SJCRH30 (cell line): ENCODE data around the gene FGF22. TPM values are rescaled to one million over a fixed set of nuclear protein-coding genes. Genes with fewer than 3 reads are reported as not detected.
"Not testable (repeated sequence)": the region's sequence is repeated elsewhere in the genome, so short reads cannot be mapped to it uniquely, and the experiment has no call there.

Experiments
- DNase-seq, 2 experiments: peaks; one replicate each; pipeline ENCODE4 v3.0.0-alpha.2; 2015 to 2020
- H3K27ac ChIP-seq: fragments of 250-450 bp; sonication (Bioruptor Pico); 2 replicates; pipeline ENCODE4 v1.5.1; 2020; ENCODE audit warnings: mild to moderate bottlenecking, moderate library complexity
- H3K27me3 ChIP-seq: fragments of 250-450 bp; sonication (Bioruptor Pico); 2 replicates; pipeline ENCODE4 v1.5.1; 2020; ENCODE audit warnings: mild to moderate bottlenecking, moderate library complexity
- H3K36me3 ChIP-seq: fragments of 250-450 bp; sonication (Bioruptor Pico); 2 replicates; pipeline ENCODE4 v1.5.1; 2020; ENCODE audit warnings: mild to moderate bottlenecking, moderate library complexity
- H3K4me1 ChIP-seq: fragments of 250-450 bp; sonication (Bioruptor Pico); 2 replicates; pipeline ENCODE4 v1.5.1; 2020; ENCODE audit warnings: mild to moderate bottlenecking, moderate library complexity
- H3K4me3 ChIP-seq: fragments of 250-450 bp; sonication (Bioruptor Pico); 2 replicates; pipeline ENCODE4 v1.5.1; 2020; ENCODE audit warnings: mild to moderate bottlenecking, moderate library complexity
- H3K9me3 ChIP-seq: fragments of 250-450 bp; sonication (Bioruptor Pico); replicated peaks from 2 replicates; pipeline ENCODE4 v1.5.1; 2020; ENCODE audit warnings: mild to moderate bottlenecking, moderate library complexity
- total RNA-seq: library from RNA; depleted of rRNA; stranded (reverse); fragments of >200 nt; shearing (Covaris generic); gene quantifications from 2 replicates; pipeline ENCODE4 v1.2.3, GENCODE V29; 2014

Gene FGF22
- total RNA-seq, 1 experiment from 2014 or later = not detected

GRCh38 chr19:613732-614567 lies 25.7 kb upstream of the FGF22 start:
- no peak for DNase-seq
- Histone ChIP-seq H3K9me3 (no peaks in the 10 kb centered on the region), H3K27me3 (no peaks in the 10 kb centered on the region), H3K36me3 (peaks cover 11% of the 10 kb centered on the region), H3K4me1 (peaks cover 14% of the 10 kb centered on the region), H3K4me3 (no peak overlapping the region), H3K27ac (no peak overlapping the region)

DNA sequence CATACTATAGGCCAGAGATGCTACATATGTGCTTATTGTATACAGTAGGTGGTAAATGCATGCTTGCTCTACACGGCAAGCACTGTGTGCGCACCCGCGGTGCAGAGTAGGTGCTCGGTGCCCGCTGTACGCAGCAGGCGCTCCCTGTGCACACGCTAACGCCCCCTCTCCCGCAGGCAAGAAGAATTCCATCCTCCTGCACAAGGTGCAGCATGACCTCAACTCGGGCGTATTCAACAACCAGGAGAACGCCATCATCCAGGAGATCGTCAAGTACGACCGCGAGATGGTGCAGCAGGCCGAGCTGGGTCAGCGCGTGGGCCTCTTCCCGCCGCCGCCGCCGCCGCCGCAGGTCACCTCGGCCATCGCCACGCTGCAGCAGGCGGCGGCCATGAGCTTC lies 24.1 kb upstream of the FGF22 start:
- H3K9me3 ChIP-seq = no peaks in the 10 kb centered on the region
- H3K27ac ChIP-seq = no peak overlapping the region
- DNase-seq = no peak
- no peak overlapping the region for H3K4me3 ChIP-seq
- peaks cover 25% of the 10 kb centered on the region for H3K36me3 ChIP-seq
- H3K4me1 ChIP-seq = no peaks in the 10 kb centered on the region
- no peaks in the 10 kb centered on the region for H3K27me3 ChIP-seq

- H3K4me1 ChIP-seq = no peaks in the 10 kb centered on the region
- H3K4me3 ChIP-seq = no peak overlapping the region
- H3K27ac ChIP-seq = no peak overlapping the region
- no peaks in the 10 kb centered on the region for H3K9me3 ChIP-seq
- DNase-seq = no peak
- H3K36me3 ChIP-seq = peaks cover 25% of the 10 kb centered on the region
- H3K27me3 ChIP-seq = no peaks in the 10 kb centered on the region
These were observed 23.5 kb upstream of the FGF22 start for GRCh38 chr19:616062-616700.

- Histone ChIP-seq H3K9me3 (no peaks in the 10 kb centered on the region), H3K4me1 (no peaks in the 10 kb centered on the region), H3K27me3 (no peaks in the 10 kb centered on the region), H3K4me3 (no peak overlapping the region), H3K36me3 (peaks cover 29% of the 10 kb centered on the region), H3K27ac (no peak overlapping the region)
- no peak for DNase-seq
These were observed 22.7 kb upstream of the FGF22 start for GRCh38 chr19:616747-617526.

DNA sequence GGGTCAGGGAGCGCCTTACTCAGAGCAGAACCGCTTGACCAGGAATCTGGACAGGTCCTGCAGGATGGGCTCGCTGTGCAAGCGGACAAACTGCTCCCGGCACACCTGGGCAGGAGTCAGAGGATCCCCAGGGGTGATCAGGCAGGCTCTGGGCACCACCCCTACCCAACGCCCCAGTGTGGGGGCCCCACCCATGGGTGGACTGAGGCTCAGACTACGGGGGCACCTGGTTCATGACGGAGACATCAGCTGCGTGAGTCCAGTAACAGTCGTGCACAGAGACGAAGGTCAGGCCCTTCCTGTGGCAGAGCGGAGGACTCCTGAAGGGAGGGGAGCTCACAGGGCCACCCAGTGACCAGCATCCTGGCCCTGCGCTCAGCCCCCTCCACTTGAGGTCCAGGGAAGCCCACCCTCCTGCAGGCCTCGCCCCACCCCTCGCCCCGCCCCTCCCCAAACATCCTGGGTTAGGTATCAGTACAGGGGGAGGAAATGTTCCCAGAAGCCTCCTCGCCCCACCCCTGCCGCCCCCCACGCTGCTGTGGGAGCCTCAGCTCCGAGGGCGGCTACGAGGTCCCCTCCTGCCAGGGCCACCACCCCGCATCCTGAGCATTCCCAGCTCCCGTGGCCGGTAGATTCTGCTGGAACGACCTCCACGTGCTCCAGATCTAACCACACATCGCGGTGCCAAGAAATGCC lies 22.0 kb upstream of the FGF22 start:
- Histone ChIP-seq H3K27ac (no peak overlapping the region), H3K27me3 (no peaks in the 10 kb centered on the region), H3K4me3 (no peak overlapping the region), H3K36me3 (peaks cover 33% of the 10 kb centered on the region), H3K4me1 (no peaks in the 10 kb centered on the region), H3K9me3 (no peaks in the 10 kb centered on the region)
- no peak for DNase-seq

- H3K4me3 ChIP-seq = no peak overlapping the region
- no peaks in the 10 kb centered on the region for H3K27me3 ChIP-seq
- no peaks in the 10 kb centered on the region for H3K9me3 ChIP-seq
- no peaks in the 10 kb centered on the region for H3K4me1 ChIP-seq
- no peak overlapping the region for H3K27ac ChIP-seq
- no peak for DNase-seq
- peaks cover 35% of the 10 kb centered on the region for H3K36me3 ChIP-seq
These were observed 21.4 kb upstream of the FGF22 start for GRCh38 chr19:618247-618619.

GRCh38 chr19:618674-619285 lies 20.9 kb upstream of the FGF22 start:
- Histone ChIP-seq H3K4me3 (no peak overlapping the region), H3K4me1 (no peaks in the 10 kb centered on the region), H3K27me3 (no peaks in the 10 kb centered on the region), H3K9me3 (no peaks in the 10 kb centered on the region), H3K36me3 (peaks cover 37% of the 10 kb centered on the region), H3K27ac (no peak overlapping the region)
- DNase-seq = no peak

GRCh38 chr19:619286-620002 lies 20.2 kb upstream of the FGF22 start:
- no peaks in the 10 kb centered on the region for H3K9me3 ChIP-seq
- no peak overlapping the region for H3K4me3 ChIP-seq
- no peaks in the 10 kb centered on the region for H3K27me3 ChIP-seq
- no peak overlapping the region for H3K27ac ChIP-seq
- no peak for DNase-seq
- H3K36me3 ChIP-seq = peaks cover 37% of the 10 kb centered on the region
- H3K4me1 ChIP-seq = no peaks in the 10 kb centered on the region

DNA sequence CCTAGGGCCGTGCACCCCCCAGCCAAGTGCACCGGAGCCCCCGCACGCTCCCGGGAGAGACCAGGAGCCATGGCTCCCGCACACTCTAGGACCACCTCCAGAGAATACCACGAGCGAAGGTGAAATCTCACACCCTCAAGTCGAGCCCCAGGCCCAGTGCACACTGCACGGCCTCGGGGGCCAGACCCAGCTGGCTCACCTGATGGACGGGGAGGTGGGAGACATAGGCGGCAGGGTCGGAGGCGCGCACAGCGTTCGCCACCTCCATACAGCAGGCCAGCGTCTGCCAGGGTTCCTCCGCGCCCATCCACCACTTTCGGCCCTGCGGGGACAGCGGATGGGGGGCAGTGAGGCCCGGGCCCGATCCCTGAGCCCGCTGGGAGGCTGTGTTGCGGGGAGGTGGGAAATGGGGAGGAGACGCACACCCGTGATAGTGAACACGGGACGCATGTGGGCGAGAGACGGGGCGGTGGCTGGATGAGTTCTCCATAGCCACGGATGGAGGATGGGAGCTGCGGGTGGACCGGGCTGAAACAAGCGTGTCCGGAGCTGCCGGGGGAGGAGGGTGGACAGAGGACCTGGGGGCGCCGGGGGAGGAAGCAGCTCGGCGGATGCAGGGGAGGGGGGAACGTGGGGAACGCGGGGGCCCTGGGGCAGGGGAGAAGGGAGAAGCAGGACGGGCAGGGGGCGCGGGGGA lies 19.4 kb upstream of the FGF22 start:
- DNase-seq = no peak
- H3K27me3 ChIP-seq = no peaks in the 10 kb centered on the region
- H3K27ac ChIP-seq = no peak overlapping the region
- H3K9me3 ChIP-seq = no peaks in the 10 kb centered on the region
- no peaks in the 10 kb centered on the region for H3K4me1 ChIP-seq
- peaks cover 37% of the 10 kb centered on the region for H3K36me3 ChIP-seq
- H3K4me3 ChIP-seq = no peak overlapping the region

- not testable (repeated sequence) for H3K27ac ChIP-seq, H3K9me3 ChIP-seq, H3K4me1 ChIP-seq, DNase-seq, H3K27me3 ChIP-seq, H3K4me3 ChIP-seq
- peaks cover 40% of the 10 kb centered on the region for H3K36me3 ChIP-seq
These were observed 18.5 kb upstream of the FGF22 start for GRCh38 chr19:621191-621590.

DNA sequence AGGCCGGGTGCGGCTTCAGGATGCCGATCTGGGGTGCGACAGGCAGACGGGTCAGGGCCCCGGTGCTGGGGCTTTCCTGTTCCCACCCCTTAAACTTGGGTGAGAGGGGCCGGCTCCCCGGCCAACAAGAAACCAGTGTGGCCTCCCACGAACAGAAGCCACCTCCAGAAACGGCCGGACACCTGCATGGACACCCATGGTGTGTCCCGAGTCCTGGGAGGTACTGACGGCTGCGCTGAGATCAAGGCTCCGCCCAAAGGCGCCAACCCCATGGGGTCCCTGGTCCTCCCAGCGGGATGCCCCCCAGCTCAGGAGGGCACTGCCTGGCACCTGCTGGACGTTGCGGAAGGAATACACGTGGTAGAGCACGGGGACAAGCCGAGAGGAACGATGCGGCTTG lies 17.9 kb upstream of the FGF22 start:
- H3K36me3 ChIP-seq = peaks cover 40% of the 10 kb centered on the region
- H3K27me3 ChIP-seq = no peaks in the 10 kb centered on the region
- H3K27ac ChIP-seq = no peak overlapping the region
- no peak for DNase-seq
- no peak overlapping the region for H3K4me3 ChIP-seq
- H3K4me1 ChIP-seq = no peaks in the 10 kb centered on the region
- no peaks in the 10 kb centered on the region for H3K9me3 ChIP-seq

DNA sequence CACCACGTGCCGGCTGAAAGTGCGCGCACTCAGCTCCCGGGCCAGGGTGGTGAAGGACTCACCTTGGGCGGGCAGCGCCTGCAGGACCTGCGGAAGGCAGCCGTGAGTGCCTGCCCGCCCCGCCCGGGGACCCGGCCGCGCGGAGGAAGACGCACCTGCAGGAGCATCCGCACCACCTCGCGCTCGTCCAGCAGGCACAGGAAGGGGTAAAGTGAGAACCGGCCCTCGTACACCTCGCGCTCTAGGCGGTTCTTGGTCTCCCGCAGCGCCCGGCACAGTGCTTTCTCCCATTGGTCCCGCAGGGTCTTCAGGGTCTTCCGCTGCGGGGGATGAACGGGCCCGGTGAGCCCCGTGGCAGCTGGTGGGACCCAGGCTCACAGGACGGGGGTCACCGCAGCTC lies 17.0 kb upstream of the FGF22 start:
- Histone ChIP-seq H3K36me3 (peaks cover 40% of the 10 kb centered on the region), H3K4me3 (no peak overlapping the region), H3K4me1 (no peaks in the 10 kb centered on the region), H3K27ac (no peak overlapping the region), H3K27me3 (no peaks in the 10 kb centered on the region), H3K9me3 (no peaks in the 10 kb centered on the region)
- no peak for DNase-seq

DNA sequence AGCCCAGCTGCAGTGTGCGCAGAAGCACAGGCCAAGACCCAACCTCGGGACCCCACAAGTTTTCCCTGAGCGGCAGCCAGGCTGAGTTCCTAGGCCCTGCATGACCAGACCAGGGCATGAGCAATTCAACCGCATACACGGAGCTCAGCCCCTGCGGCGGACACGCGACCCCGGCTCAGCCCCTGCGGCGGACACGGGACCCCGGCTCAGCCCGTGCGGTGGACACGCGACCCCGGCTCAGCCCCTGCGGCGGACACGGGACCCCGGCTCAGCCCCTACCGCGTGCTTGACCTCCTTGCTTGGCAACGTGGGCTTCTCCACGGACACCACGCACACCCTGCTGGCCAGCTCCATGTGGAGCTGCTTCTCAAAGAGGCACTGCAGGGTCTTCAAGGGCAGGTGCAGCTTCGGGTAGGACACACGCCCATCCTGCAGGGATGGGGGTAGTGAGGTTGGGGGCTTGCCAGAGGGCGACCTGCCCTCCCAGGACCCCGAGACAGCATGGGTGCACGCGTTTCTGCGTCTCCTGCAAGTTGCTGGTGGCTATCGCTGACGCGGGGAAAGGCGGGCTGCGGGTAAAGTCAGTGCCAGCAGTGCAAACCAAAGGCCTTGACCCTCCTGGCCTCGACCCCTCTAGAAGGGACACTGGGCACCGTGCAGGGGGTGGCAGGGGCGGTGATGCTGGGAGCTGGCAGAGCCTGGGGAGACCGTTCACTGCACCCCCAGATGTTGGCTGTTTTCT lies 16.3 kb upstream of the FGF22 start:
- no peaks in the 10 kb centered on the region for H3K9me3 ChIP-seq
- peaks cover 36% of the 10 kb centered on the region for H3K36me3 ChIP-seq
- no peak for DNase-seq
- no peak overlapping the region for H3K4me3 ChIP-seq
- no peaks in the 10 kb centered on the region for H3K4me1 ChIP-seq
- no peaks in the 10 kb centered on the region for H3K27me3 ChIP-seq
- no peak overlapping the region for H3K27ac ChIP-seq
